Measurements from ENCODE around the gene KCNMB2.

DNA sequence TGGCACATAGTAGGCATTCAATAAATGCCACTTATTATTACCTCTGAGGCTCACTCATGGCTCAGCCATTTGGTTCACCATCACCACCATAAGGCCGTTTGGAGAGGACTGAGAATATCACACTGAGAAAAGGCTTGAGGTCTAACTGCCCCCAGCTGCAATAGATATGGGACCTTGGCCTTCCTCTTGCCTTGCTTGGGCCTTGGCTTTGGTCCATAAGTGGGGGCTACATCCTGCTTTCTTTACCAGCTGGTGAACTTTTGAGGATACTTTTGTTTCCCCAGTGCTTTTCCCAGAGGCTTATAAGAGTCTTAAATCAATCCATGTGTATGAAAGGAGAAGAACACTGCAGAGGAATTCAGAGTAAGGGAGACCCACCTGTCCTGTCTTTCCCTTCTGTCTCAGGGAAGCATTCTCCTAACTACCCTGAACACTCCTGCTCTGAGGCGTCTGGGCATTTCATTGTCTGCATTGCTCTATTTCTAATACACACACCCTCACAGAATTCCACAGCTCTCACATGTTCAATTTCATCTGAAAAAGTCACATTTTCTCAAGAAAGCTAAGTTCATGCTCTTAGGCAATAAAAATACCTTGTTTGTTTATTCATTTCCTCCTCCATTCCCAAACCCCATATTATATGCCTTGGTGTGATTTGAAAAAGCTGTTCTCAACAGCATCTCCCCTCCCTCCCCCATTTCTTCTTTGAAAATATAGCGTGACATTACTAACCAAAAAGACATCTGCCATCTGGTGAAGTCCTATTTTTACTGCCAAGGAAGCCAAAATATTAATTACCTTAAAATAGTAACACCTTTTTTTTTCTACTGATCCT lies 22.5 kb upstream of the KCNMB2 start:
- TF ChIP-seq, protein P1, sequence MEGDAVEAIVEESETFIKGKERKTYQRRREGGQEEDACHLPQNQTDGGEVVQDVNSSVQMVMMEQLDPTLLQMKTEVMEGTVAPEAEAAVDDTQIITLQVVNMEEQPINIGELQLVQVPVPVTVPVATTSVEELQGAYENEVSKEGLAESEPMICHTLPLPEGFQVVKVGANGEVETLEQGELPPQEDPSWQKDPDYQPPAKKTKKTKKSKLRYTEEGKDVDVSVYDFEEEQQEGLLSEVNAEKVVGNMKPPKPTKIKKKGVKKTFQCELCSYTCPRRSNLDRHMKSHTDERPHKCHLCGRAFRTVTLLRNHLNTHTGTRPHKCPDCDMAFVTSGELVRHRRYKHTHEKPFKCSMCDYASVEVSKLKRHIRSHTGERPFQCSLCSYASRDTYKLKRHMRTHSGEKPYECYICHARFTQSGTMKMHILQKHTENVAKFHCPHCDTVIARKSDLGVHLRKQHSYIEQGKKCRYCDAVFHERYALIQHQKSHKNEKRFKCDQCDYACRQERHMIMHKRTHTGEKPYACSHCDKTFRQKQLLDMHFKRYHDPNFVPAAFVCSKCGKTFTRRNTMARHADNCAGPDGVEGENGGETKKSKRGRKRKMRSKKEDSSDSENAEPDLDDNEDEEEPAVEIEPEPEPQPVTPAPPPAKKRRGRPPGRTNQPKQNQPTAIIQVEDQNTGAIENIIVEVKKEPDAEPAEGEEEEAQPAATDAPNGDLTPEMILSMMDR (IDR thresholded peaks at IDR 0.05; ENCODE audit: poor library complexity) = no peak
- TF ChIP-seq EZH2 (IDR thresholded peaks at IDR 0.05; ENCODE audit: borderline replicate concordance) (no peak), EZH2phosphoT487 (IDR thresholded peaks at IDR 0.05; ENCODE audit: low read depth, severe bottlenecking, unreplicated experiment) (no peak)

Data from hepatocyte (in vitro differentiated cells).